ENCODE measurements around the gene PCNX1.
"Not testable (repeated sequence)": the region's sequence is repeated elsewhere in the genome, so short reads cannot be mapped to it uniquely, and the experiment has no call there.

The PCNX1 gene

GRCh38 chr14:71135911-71136310 is 228.7 kb downstream of the PCNX1 start:
- no peak for DNase-seq

GRCh38 chr14:71136386-71137060 is 229.3 kb downstream of the PCNX1 start:
- no peak for DNase-seq

DNA sequence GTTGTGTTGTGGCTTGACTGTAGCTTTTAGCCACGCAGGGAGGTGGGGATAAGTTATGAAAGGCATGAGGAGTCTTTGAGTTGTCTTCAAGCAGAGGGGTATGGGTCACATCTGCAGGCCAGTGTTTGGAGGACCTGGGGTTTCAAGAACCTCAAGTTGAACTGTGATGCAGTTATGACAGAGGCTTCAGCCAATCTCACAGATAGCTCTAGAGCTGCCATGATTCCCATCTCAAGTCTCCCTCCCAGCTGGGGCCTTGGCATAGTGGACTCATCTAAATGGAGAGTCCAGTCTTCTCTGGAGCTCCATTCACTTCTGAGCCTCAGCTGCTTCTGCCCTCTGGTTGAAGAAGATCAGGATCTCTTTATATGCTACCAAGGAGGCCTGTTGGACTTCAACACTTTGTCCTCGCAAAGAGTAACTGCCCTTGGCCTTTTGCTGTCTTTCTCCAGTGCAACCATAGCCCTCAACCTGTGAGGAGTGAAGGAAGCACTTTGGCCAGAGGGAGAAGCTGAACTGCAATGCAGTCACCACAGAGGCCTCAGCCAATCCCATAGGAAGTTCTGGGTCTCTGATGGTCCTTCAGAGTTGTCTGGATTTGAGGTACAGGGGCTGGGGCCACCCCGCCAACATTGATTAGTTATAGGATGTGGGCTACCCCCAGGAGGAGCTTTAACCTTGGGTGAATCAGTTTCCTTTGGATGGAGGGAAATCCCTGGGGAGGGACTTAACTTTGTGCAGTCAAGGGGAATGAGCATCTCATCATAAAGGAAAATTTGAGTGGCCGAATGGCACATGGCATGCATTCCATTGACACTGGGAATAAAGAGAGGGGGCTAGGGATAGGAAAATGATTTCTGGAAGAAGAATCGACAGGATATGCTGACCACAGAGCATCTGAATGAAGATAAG is 230.5 kb downstream of the PCNX1 start:
- DNase-seq: no peak

DNA sequence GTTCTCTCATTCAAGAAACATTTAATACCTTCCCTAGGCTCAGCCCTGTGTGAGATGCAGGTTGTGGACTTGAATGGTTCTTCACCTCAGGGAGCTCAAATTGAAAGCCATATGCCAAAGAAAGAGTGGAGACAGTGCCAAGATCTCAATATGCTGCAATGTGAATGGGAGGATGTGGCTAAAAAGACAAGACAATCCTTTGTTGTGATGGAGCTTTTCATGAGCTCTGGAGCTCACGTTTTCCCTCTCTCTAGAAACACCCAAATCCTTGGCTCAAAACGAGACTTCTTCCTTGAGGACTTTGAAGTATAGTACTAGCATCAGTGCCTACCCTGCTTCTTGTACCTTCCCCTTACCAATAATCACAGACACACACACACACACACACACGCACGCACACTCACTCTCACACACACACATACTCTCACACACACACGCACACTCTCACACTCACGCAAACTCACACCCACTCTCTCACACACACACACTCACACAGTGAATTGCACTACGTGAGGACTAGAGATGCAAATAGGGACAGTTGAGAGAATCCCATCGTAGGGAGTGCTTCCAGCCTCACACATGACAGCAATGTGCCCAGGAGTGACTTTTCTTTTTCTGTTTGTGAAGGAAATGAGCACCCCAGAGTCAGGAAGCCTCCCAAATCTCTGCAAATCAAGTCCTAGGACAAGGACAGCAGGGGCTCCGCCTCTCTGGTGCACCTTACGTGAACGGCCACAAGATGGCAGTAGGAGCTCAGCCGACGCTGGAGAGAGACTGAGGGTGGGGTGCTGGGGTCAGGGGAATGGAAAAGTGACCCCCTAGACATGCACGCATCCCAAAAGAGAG is 231.4 kb downstream of the PCNX1 start:
- no peak for DNase-seq

DNA sequence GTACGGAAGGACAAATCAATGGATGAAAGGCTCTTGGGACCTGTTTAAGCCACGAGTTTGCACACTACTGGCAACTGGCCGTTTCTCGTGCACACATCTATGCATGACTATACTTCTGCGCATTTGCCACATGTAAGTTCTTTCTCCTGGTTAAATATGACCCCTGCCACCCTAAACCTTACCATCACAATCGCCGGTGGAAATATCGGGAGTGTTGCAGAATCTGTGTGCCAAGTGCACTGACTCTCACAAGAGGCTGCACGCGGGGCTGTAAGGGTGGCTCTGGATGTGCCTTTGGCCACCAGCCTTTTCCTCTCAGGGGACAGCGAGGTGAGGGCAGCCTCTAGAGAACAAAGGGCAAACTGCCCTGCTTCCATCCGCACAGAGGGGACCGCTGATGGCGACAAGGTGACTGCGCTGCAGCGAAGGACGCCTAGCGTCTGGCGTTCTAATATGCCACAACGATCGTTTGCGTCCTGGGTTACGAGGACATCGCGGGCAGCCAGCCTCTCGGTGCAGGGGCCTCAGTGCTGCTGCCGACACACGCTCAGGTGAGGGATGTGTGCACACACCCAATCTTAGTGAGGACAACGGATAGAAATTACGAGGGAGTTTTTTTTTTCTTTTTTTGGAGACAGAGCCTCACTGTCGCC is 232.2 kb downstream of the PCNX1 start:
- no peak for DNase-seq

DNA sequence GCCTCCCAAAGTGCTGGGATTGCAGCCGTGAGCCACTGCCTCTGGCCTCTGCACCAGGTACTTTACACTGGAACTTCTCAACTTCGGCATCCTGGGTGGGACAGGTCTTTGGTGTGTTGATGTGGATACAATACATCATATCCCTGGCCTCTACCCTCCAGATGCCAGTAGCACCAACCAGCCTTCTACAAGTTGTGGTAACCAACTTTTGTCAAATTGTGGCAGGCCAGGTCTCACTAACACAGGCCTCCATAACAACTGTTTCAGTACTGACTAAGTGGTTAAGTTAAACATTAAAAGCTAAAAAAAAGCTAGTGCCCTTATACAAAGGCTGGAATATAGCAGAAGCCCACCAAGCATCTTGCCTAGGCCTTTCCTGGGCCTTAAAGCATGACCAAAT is 232.9 kb downstream of the PCNX1 start:
- no peak for DNase-seq

DNA sequence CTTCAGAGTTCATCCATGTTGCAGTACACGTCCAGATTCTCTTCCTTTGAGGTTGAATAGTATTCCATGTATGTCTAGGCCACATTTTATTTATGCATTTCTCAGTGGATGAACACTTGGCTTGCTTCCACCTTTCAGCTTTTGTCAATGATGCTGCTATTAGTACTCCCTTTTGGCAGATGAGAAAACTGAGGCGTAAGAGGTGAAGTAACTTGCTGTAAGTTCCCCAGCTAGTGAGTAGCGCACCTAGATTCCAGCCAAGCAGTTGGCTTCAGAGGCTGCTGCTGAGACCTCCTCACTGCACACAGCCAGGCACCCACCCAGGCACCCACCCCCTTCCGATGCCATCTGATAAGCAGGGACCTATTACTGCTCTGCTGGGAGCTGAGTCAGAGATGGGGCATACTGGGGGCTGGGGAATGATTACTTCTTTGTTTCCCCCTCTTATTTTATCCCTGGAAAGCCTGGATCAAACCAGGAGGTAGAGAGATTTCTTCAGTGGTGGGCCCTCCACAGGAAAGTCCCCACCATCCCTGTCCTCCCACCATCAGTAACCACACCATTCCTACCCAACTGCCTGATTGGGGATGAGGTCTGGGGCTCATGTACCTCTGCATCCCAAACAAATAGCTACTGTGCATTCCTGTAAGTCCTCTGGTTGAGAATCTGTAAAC is 234.6 kb downstream of the PCNX1 start:
- no peak for DNase-seq

DNA sequence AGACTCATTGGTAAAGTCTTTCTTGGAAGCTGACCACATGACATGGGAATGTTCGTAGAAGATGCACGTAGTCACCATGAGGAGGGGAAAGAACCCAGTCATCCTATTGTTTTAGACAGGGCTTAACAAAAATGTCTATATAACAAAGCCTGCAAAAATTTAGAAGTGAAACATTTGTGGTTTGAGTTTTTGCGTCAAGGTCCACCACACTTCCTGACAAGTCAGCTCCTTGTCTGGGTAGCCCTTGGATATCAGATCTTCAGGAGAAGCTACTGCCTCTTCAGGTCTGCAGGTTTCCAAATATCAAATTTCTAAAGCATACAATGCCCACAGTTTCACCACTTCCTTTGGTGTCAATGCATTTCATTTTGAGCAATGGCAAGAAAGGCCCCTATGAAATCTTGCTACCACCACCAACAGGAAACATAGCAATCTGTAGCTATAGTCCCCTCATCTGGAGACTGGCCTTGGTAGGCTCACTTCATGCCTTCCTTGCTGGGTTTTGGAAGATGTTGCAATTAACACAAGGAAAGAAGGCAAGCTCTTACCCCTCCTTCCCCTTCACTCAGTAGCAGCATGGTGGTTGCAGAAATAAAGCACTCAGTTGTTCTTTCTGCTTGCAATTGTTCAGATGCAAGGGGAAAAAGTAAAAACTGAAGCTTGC is 235.2 kb downstream of the PCNX1 start:
- no peak for DNase-seq

DNA sequence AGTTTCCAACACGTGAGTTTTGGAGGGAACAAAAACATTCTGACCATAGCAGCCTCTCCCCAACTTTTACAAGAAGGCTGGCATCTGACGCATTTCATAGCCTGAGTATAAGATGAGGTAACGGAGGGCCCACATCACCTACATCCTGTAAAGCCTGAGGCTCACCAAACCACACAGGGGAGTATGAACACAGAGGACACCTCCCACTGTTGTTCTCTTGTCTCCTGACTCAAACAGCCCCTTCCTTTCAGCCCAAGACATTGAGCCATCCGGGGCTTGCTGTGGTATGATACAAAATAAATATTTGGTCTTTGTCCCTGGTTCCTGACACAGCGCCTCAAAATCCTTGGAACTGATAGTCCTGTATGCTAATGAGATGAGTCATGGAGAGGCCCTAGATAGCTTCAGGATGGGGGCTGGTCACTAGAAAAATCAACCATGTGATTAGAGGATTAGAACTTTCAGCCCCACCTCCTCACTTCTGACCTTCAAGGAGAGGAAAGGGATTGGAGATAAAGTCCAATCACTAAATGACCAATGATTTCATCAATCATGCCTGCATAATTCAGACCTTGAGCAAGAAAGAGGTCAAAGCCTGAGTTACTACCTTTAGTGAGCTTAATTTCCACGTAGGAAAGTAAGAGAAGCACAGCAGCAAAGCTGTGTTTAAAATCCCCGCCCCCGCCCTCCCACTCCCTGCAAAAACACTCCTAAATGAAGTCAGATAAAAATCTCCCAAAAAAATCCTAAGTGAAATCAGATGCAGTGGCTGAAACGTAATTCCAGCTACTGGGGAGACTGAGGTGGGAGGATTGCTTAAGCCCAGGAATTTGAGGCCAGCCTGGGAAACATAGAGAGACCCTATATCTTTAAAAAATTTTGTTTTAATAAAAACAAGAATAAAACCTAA is 236.4 kb downstream of the PCNX1 start:
- no peak for DNase-seq

DNA sequence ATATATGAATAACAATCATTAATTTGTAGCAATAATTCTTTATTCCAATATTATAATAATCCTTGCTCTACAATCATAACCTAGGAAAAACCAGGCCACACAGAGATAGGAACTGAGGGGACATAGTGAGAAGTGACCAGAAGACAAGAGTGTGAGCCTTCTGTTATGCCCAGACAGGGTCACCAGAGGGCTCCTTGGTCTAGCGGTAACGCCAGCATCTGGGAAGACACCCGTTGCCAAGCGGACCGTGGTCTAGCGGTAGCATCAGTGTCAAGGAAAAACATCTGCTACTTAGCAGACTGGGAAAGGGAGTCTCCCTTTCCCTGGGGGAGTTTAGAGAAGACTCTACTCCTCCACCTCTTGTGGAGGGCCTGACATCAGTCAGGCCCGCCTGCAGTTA is 240.1 kb downstream of the PCNX1 start:
- not testable (repeated sequence) for DNase-seq

- DNase-seq: no peak
Measured at GRCh38 chr14:71148627-71149026, 241.4 kb downstream of the PCNX1 start.

DNA sequence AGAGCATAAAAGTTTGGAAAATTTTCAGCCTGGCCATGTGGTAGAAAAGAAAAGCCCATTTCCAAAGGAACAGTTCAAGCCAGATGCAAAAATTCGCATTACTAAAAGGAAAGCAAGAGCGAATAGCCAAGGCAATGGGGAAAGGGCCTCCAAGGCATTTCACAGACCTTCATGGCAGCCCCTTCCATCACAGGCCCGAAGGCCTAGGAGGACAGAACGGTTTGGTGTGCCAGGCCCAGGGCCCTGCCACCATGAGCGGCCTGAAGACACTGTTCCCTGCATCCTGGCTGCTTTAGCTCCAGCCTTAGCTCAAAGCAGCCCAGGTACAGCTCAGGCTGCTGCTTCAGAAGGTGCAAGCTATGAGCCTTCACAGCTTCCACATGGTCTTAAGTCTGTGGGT is 243.5 kb downstream of the PCNX1 start:
- no peak for DNase-seq

DNA sequence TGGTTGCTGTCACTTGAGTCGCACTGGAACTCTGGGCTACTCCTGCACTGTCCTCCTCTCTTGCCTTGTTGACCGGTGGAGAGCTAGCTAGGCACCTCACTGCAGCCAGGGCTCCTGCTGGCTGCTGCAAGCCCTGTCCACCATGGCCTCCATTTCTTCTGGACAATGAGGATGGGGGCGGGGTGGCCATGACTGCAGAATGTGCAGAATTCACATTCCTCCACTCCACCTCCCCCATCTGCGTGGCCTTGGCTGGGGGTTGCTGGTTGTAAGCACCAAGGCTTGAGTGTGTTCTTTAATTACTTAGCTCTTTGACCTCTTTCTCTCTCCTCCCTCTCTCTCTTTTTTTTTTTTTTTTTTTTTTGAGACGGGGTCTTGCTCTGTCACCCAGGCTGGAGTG is 248.5 kb downstream of the PCNX1 start:
- DNase-seq: no peak

- no peak for DNase-seq
Measured at GRCh38 chr14:71163050-71163841, 256.0 kb downstream of the PCNX1 start.

DNA sequence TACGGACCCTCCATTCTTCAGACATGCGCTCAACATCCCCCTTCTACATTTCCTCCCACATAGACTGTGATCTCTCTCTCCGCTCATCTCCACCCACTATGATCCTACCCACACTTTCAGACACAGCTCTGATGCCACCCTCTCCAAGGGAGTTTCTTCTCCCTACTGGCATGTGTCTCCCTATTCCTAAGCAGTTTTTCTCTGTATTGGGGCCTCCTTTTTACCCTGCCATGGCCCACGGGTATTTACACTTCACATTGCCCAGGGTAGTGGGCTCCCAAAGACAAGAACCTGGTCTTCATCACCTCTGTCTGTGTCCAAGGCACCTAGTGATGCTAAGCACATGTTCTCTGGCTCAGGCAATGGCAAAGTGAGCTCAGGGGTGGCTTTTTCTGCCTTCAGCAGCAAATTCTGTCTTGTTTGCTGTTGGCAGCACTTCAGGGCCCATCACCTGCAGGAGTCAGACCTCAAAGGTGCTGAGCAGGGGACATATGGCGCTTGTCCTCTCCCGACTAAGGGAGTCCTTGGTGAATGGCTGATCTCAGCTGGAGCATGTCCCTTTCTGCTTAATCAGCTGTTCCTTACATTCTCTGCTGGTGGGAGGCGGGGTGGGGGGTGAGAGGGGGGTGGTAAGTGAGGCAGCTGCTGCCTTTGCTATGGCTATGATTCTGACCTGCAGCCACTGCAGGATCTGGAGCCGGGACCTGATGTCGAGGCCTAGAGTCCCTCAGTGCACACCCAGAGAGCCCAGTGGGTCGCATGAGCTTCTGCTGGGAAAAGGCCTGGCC is 256.8 kb downstream of the PCNX1 start:
- DNase-seq: no peak

All from NCI-H2081 treated with DMSO at 0.1 percent for 48 hours (cell line).